ENCODE data around the gene MPDU1. TPM values are rescaled to one million over a fixed set of nuclear protein-coding genes. Genes with fewer than 3 reads are reported as not detected.

Gene MPDU1
- total and polyA plus RNA-seq, 2 of the 13 experiments (the other 11 are each of a cell fraction or from before 2014, with no cell fraction given): 112 to 167 TPM

- TF ChIP-seq USF2 (IDR thresholded peaks at IDR 0.05; ENCODE audit: low read depth, low read length) (no peak), USF2 (CRISPR knock-in tag; IDR thresholded peaks at IDR 0.05; ENCODE audit: borderline replicate concordance) (no peak), PATZ1 (CRISPR knock-in tag; IDR thresholded peaks at IDR 0.05) (0 out of 2 replicates have a peak, but pooled peaks have one; percentile 15), ARHGAP35 (CRISPR knock-in tag; IDR thresholded peaks at IDR 0.05; ENCODE audit: borderline replicate concordance) (no peak), YY1 (IDR thresholded peaks at IDR 0.05; ENCODE audit: insufficient read depth, insufficient replicate concordance, low read depth, low read length) (no peak), GPBP1L1 (CRISPR knock-in tag; IDR thresholded peaks at IDR 0.05) (no peak), GATAD2A (CRISPR knock-in tag; IDR thresholded peaks at IDR 0.05) (peak; percentile 6; the same call in 1 of the 2 replicates), ZNF20 (CRISPR knock-in tag; IDR thresholded peaks at IDR 0.05) (no peak), NFATC3 (CRISPR knock-in tag; IDR thresholded peaks at IDR 0.05) (no peak), ZNF614 (CRISPR knock-in tag; IDR thresholded peaks at IDR 0.05; ENCODE audit: borderline replicate concordance) (no peak), CSRNP1 (CRISPR knock-in tag; IDR thresholded peaks at IDR 0.05) (no peak), ZBTB7B (CRISPR knock-in tag; IDR thresholded peaks at IDR 0.05) (no peak), PPARG (CRISPR knock-in tag; conservative IDR thresholded peaks at IDR 0.05) (no peak), TIGD3 (CRISPR knock-in tag; IDR thresholded peaks at IDR 0.05; ENCODE audit: borderline replicate concordance) (no peak), RXRB (CRISPR knock-in tag; IDR thresholded peaks at IDR 0.05; ENCODE audit: borderline replicate concordance) (peak; percentile 4; the same call in 1 of the 2 replicates), HMGA1 (CRISPR knock-in tag; conservative IDR thresholded peaks at IDR 0.05) (no peak), RCOR2 (CRISPR knock-in tag; IDR thresholded peaks at IDR 0.05) (no peak), DMAP1 (CRISPR knock-in tag; IDR thresholded peaks at IDR 0.05) (no peak)
These were observed 48.0 kb downstream of the MPDU1 start (continued) for GRCh38 chr17:7631398-7632380.

Measured in HepG2 (cell line).